Measurements from ENCODE around the gene KCNAB3. TPM values are rescaled to one million over a fixed set of nuclear protein-coding genes. Genes with fewer than 3 reads are reported as not detected.

The KCNAB3 gene
- total and polyA plus RNA-seq, 2 donors = 1.2 to 8.9 TPM

GRCh38 chr17:7915179-7915610 is 14.5 kb downstream of the KCNAB3 start:
- Histone ChIP-seq H3K36me3 (ENCODE audit: control insufficient read depth in 2 of 2, insufficient read depth in 2 of 2, low read length in 1 of 2) (peaks cover 22 to 24% of the 10 kb centered on the region in 2 donors), H3K27ac (ENCODE audit: low read depth in 1 of 2, low read length in 1 of 2) (peak overlapping the region; percentile 86 to 92), H3K4me1 (ENCODE audit: control insufficient read depth in 2 of 2, insufficient read depth in 2 of 2, low read length in 2 of 2) (peaks cover 15 to 21% of the 10 kb centered on the region in 2 donors), H3K27me3 (ENCODE audit: control insufficient read depth in 2 of 2, insufficient read depth in 1 of 2, low read length in 1 of 2) (peaks cover 0 to 4% of the 10 kb centered on the region in 2 donors), H3K4me3 (ENCODE audit: low read length in 2 of 2) (peak overlapping the region; percentile 67 to 69), H3K9me3 (ENCODE audit: control insufficient read depth in 2 of 2, insufficient read depth in 1 of 2, low read length in 1 of 2) (peaks cover 0 to 6% of the 10 kb centered on the region in 2 donors)
- no peak for DNase-seq (ENCODE audit: low read depth in 6 of 9, low spot score in 9 of 9)
- 7% methylated on average over 15 of the region's 15 CpGs for WGBS

GRCh38 chr17:7912927-7913524 is 16.6 kb downstream of the KCNAB3 start:
- 52% methylated on average over 3 of the region's 3 CpGs for WGBS
- no peak overlapping the region for H3K27ac ChIP-seq (ENCODE audit: low read depth in 1 of 2, low read length in 1 of 2)

GRCh38 chr17:7911116-7911515 is 18.5 kb downstream of the KCNAB3 start:
- peaks cover 63 to 65% of the 10 kb centered on the region in 2 donors for H3K36me3 ChIP-seq (ENCODE audit: control insufficient read depth in 2 of 2, insufficient read depth in 2 of 2, low read length in 1 of 2)
- no peak overlapping the region for H3K27ac ChIP-seq (ENCODE audit: low read depth in 1 of 2, low read length in 1 of 2)
- no peak for DNase-seq (ENCODE audit: low read depth in 6 of 9, low spot score in 9 of 9)
- H3K4me1 ChIP-seq (ENCODE audit: control insufficient read depth in 2 of 2, insufficient read depth in 2 of 2, low read length in 2 of 2) = peaks cover 6 to 12% of the 10 kb centered on the region in 2 donors
- no peak overlapping the region for H3K4me3 ChIP-seq (ENCODE audit: low read length in 2 of 2)
- peaks cover 0 to 2% of the 10 kb centered on the region in 2 donors for H3K9me3 ChIP-seq (ENCODE audit: control insufficient read depth in 2 of 2, insufficient read depth in 1 of 2, low read length in 1 of 2)
- WGBS = 93% methylated on average over 9 of the region's 9 CpGs
- H3K27me3 ChIP-seq (ENCODE audit: control insufficient read depth in 2 of 2, insufficient read depth in 1 of 2, low read length in 1 of 2) = peaks cover 0 to 1% of the 10 kb centered on the region in 2 donors

More at GRCh38 chr17:7912927-7913524, 16.6 kb downstream of the KCNAB3 start:
- Histone ChIP-seq H3K9me3 (ENCODE audit: control insufficient read depth in 2 of 2, insufficient read depth in 1 of 2, low read length in 1 of 2) (peaks cover 0 to 6% of the 10 kb centered on the region in 2 donors), H3K27me3 (ENCODE audit: control insufficient read depth in 2 of 2, insufficient read depth in 1 of 2, low read length in 1 of 2) (peaks cover 0 to 4% of the 10 kb centered on the region in 2 donors), H3K36me3 (ENCODE audit: control insufficient read depth in 2 of 2, insufficient read depth in 2 of 2, low read length in 1 of 2) (peaks cover 44 to 46% of the 10 kb centered on the region in 2 donors), H3K4me1 (ENCODE audit: control insufficient read depth in 2 of 2, insufficient read depth in 2 of 2, low read length in 2 of 2) (peaks cover 15 to 21% of the 10 kb centered on the region in 2 donors), H3K4me3 (ENCODE audit: low read length in 2 of 2) (no peak overlapping the region)
- peak in 8 of 9 donors; percentile 42 to 90 (median 72) for DNase-seq (ENCODE audit: low read depth in 6 of 9, low spot score in 9 of 9)

- no peak overlapping the region for H3K27ac ChIP-seq (ENCODE audit: low read depth in 1 of 2, low read length in 1 of 2)
- H3K27me3 ChIP-seq (ENCODE audit: control insufficient read depth in 2 of 2, insufficient read depth in 1 of 2, low read length in 1 of 2) = no peaks in the 10 kb centered on the region
- over 99% methylated on average over 13 of the region's 13 CpGs for WGBS
- H3K36me3 ChIP-seq (ENCODE audit: control insufficient read depth in 2 of 2, insufficient read depth in 2 of 2, low read length in 1 of 2) = peaks cover 67 to 69% of the 10 kb centered on the region in 2 donors
- H3K4me1 ChIP-seq (ENCODE audit: control insufficient read depth in 2 of 2, insufficient read depth in 2 of 2, low read length in 2 of 2) = peaks cover 6 to 10% of the 10 kb centered on the region in 2 donors
- DNase-seq (ENCODE audit: low read depth in 6 of 9, low spot score in 9 of 9) = no peak
- H3K4me3 ChIP-seq (ENCODE audit: low read length in 2 of 2) = no peak overlapping the region
- no peaks in the 10 kb centered on the region for H3K9me3 ChIP-seq (ENCODE audit: control insufficient read depth in 2 of 2, insufficient read depth in 1 of 2, low read length in 1 of 2)
These were observed 18.9 kb downstream of the KCNAB3 start for GRCh38 chr17:7910711-7911110.

- no peak overlapping the region for H3K4me3 ChIP-seq (ENCODE audit: low read length in 2 of 2)
- H3K9me3 ChIP-seq (ENCODE audit: control insufficient read depth in 2 of 2, insufficient read depth in 1 of 2, low read length in 1 of 2) = no peaks in the 10 kb centered on the region
- no peak for DNase-seq (ENCODE audit: low read depth in 6 of 9, low spot score in 9 of 9)
- WGBS = 97% methylated on average over 15 of the region's 15 CpGs
- H3K27me3 ChIP-seq (ENCODE audit: control insufficient read depth in 2 of 2, insufficient read depth in 1 of 2, low read length in 1 of 2) = no peaks in the 10 kb centered on the region
- H3K27ac ChIP-seq (ENCODE audit: low read depth in 1 of 2, low read length in 1 of 2) = no peak overlapping the region
- peaks cover 72 to 73% of the 10 kb centered on the region in 2 donors for H3K36me3 ChIP-seq (ENCODE audit: control insufficient read depth in 2 of 2, insufficient read depth in 2 of 2, low read length in 1 of 2)
- peaks cover 6% of the 10 kb centered on the region in 2 donors for H3K4me1 ChIP-seq (ENCODE audit: control insufficient read depth in 2 of 2, insufficient read depth in 2 of 2, low read length in 2 of 2)
These were observed 19.4 kb downstream of the KCNAB3 start for GRCh38 chr17:7910281-7910680.

- peaks cover 84 to 85% of the 10 kb centered on the region in 2 donors for H3K36me3 ChIP-seq (ENCODE audit: control insufficient read depth in 2 of 2, insufficient read depth in 2 of 2, low read length in 1 of 2)
- H3K4me1 ChIP-seq (ENCODE audit: control insufficient read depth in 2 of 2, insufficient read depth in 2 of 2, low read length in 2 of 2) = no peaks in the 10 kb centered on the region
- H3K4me3 ChIP-seq (ENCODE audit: low read length in 2 of 2) = no peak overlapping the region
- DNase-seq (ENCODE audit: low read depth in 6 of 9, low spot score in 9 of 9) = no peak
- H3K27ac ChIP-seq (ENCODE audit: low read depth in 1 of 2, low read length in 1 of 2) = no peak overlapping the region
- 98% methylated on average over 29 of the region's 29 CpGs for whole genome bisulfite sequencing
- no peaks in the 10 kb centered on the region for H3K9me3 ChIP-seq (ENCODE audit: control insufficient read depth in 2 of 2, insufficient read depth in 1 of 2, low read length in 1 of 2)
- H3K27me3 ChIP-seq (ENCODE audit: control insufficient read depth in 2 of 2, insufficient read depth in 1 of 2, low read length in 1 of 2) = no peaks in the 10 kb centered on the region
These were observed 20.6 kb downstream of the KCNAB3 start for GRCh38 chr17:7909089-7909488.

GRCh38 chr17:7903154-7904103 is 26.2 kb downstream of the KCNAB3 start:
- Histone ChIP-seq H3K9me3 (ENCODE audit: control insufficient read depth in 2 of 2, insufficient read depth in 1 of 2, low read length in 1 of 2) (no peaks in the 10 kb centered on the region), H3K4me1 (ENCODE audit: control insufficient read depth in 2 of 2, insufficient read depth in 2 of 2, low read length in 2 of 2) (peaks cover 0 to 6% of the 10 kb centered on the region in 2 donors), H3K36me3 (ENCODE audit: control insufficient read depth in 2 of 2, insufficient read depth in 2 of 2, low read length in 1 of 2) (peaks cover 98 to 99% of the 10 kb centered on the region in 2 donors), H3K27ac (ENCODE audit: low read depth in 1 of 2, low read length in 1 of 2) (peak overlapping the region in 1 of 2 donors; percentile 50), H3K4me3 (ENCODE audit: low read length in 2 of 2) (no peak overlapping the region), H3K27me3 (ENCODE audit: control insufficient read depth in 2 of 2, insufficient read depth in 1 of 2, low read length in 1 of 2) (no peaks in the 10 kb centered on the region)
- WGBS = 95% methylated on average over 22 of the region's 22 CpGs
- DNase-seq (ENCODE audit: low read depth in 6 of 9, low spot score in 9 of 9) = no peak

- H3K36me3 ChIP-seq (ENCODE audit: control insufficient read depth in 2 of 2, insufficient read depth in 2 of 2, low read length in 1 of 2) = peaks cover 90 to 94% of the 10 kb centered on the region in 2 donors
- H3K4me3 ChIP-seq (ENCODE audit: low read length in 2 of 2) = no peak overlapping the region
- peak in 1 of 9 donors; percentile 29 for DNase-seq (ENCODE audit: low read depth in 6 of 9, low spot score in 9 of 9)
- H3K9me3 ChIP-seq (ENCODE audit: control insufficient read depth in 2 of 2, insufficient read depth in 1 of 2, low read length in 1 of 2) = no peaks in the 10 kb centered on the region
- no peak overlapping the region for H3K27ac ChIP-seq (ENCODE audit: low read depth in 1 of 2, low read length in 1 of 2)
- peaks cover 0 to 3% of the 10 kb centered on the region in 2 donors for H3K4me1 ChIP-seq (ENCODE audit: control insufficient read depth in 2 of 2, insufficient read depth in 2 of 2, low read length in 2 of 2)
- no peaks in the 10 kb centered on the region for H3K27me3 ChIP-seq (ENCODE audit: control insufficient read depth in 2 of 2, insufficient read depth in 1 of 2, low read length in 1 of 2)
- 87% methylated on average over 6 of the region's 6 CpGs for WGBS
These were observed 31.9 kb downstream of the KCNAB3 start for GRCh38 chr17:7897773-7898172.

GRCh38 chr17:7897090-7897489 is 32.6 kb downstream of the KCNAB3 start:
- no peaks in the 10 kb centered on the region for H3K4me1 ChIP-seq (ENCODE audit: control insufficient read depth in 2 of 2, insufficient read depth in 2 of 2, low read length in 2 of 2)
- H3K9me3 ChIP-seq (ENCODE audit: control insufficient read depth in 2 of 2, insufficient read depth in 1 of 2, low read length in 1 of 2) = no peaks in the 10 kb centered on the region
- no peak overlapping the region for H3K27ac ChIP-seq (ENCODE audit: low read depth in 1 of 2, low read length in 1 of 2)
- WGBS = 97% methylated on average over 13 of the region's 13 CpGs
- peaks cover 83 to 90% of the 10 kb centered on the region in 2 donors for H3K36me3 ChIP-seq (ENCODE audit: control insufficient read depth in 2 of 2, insufficient read depth in 2 of 2, low read length in 1 of 2)
- DNase-seq (ENCODE audit: low read depth in 6 of 9, low spot score in 9 of 9) = no peak
- H3K27me3 ChIP-seq (ENCODE audit: control insufficient read depth in 2 of 2, insufficient read depth in 1 of 2, low read length in 1 of 2) = no peaks in the 10 kb centered on the region
- H3K4me3 ChIP-seq (ENCODE audit: low read length in 2 of 2) = no peak overlapping the region
